ENCODE results near the gene GATAD2A.

The GATAD2A gene

DNA sequence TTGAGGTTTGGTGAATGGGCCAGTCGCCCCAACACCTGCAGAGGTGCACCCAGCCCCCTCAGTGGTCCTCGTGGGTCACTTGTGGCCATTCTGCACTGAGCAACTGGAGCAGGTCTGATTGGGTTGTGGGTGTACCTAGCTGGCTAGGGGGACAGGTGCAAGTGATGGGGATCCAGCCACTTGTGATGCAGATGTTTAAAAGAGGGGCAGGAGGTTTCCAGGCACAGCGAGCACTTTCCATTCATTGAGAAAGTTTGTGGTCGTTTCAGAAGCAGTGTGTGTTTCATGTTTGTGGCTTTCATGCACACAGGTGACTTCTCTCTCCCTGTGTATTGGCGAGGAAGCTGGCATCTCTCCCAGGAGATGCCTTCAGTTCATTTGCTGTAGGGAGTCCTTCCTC, 75.2 kb downstream of the GATAD2A start:
- H3K4me3 ChIP-seq (ENCODE audit: low read depth, low read length) = no peak overlapping the region
- TF ChIP-seq, protein P1, sequence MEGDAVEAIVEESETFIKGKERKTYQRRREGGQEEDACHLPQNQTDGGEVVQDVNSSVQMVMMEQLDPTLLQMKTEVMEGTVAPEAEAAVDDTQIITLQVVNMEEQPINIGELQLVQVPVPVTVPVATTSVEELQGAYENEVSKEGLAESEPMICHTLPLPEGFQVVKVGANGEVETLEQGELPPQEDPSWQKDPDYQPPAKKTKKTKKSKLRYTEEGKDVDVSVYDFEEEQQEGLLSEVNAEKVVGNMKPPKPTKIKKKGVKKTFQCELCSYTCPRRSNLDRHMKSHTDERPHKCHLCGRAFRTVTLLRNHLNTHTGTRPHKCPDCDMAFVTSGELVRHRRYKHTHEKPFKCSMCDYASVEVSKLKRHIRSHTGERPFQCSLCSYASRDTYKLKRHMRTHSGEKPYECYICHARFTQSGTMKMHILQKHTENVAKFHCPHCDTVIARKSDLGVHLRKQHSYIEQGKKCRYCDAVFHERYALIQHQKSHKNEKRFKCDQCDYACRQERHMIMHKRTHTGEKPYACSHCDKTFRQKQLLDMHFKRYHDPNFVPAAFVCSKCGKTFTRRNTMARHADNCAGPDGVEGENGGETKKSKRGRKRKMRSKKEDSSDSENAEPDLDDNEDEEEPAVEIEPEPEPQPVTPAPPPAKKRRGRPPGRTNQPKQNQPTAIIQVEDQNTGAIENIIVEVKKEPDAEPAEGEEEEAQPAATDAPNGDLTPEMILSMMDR (conservative IDR thresholded peaks at IDR 0.05; ENCODE audit: low read depth, low read length) = no peak
- no peak for DNase-seq (ENCODE audit: low read depth)

DNA sequence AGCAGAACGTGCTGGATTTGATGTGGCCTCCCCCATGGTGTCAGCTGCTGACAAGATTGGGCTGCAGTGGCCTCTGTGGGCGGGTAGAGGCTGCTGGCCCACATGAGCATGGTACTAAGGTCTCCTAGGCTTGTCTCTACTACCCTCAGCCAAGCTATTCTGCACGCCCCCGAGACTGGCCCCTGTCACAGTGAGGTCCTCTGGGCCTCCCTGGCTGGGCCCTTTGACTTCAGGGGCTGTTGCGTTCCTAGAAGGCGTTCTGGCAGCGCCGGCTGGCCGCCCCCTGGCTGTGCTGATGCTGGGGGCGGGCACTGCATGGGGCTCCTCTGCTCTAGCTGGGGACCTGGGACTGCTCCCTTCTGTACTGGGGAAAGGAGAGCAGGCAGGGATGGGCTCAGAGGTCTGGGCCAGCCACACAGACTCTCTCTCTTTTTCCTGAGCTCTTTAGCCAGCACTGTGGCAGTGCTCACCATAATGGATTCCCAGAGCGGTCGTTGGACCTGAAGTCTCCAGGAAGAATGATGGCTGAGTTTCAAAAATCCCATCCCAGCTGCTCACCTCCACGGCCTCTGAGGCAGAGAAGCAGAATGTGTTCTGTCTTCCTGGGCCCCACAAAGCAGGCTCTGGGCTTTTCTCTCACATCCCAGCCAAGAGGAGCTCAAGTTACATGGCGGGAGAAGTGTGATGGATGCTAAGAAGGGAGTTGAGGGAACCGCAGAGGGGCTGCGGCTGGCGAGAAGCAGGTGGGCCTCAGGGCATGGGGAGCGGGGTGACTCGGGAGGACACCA, 77.5 kb downstream of the GATAD2A start:
- DNase-seq (ENCODE audit: low read depth) = peak; percentile 57
- TF ChIP-seq, protein P1 (conservative IDR thresholded peaks at IDR 0.05; ENCODE audit: low read depth, low read length) = no peak
- no peak overlapping the region for H3K4me3 ChIP-seq (ENCODE audit: low read depth, low read length)

DNA sequence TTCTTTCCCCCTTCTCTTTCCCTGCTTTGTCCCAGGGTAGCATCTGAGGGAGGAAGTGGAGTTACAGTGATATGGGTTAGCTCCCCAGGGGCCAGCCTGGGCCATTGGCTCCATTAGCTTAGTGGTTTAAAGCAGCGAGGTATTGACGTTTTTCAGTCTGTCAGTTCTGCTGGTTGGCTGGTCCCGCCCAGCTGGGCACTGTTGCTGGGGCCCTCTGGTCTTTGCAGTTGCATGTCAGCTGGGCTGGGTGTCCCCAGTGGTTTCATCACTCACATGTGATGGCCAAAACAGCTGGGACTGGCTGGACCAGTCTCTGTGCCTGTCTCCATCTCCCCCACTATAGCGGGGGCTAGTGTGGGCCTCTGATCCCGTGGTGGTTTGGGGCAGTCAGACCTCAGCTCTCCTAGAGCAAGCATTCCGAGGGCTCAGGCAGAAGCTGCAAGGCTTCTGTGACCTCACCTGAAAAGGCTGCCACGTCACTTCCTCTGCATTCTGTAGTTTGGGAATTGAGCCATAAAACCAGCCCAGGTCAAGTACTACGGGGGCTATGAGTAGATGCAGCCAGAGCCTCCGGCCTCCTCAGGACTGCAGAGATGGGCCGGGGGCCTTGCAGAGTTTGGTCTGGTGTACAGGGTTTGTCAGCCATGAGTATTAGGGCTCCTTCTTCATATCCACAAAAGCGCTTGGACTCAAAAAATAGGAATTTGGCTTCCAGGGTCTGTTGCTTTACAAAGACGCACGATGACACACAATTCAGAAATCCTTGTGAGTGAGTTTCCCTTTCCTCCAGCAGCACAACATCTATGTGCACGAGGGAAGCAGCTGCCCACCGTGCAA, 79.9 kb downstream of the GATAD2A start:
- DNase-seq (ENCODE audit: low read depth) = peak; percentile 49
- H3K4me3 ChIP-seq (ENCODE audit: low read depth, low read length) = no peak overlapping the region
- TF ChIP-seq, protein P1 (conservative IDR thresholded peaks at IDR 0.05; ENCODE audit: low read depth, low read length) = no peak

DNA sequence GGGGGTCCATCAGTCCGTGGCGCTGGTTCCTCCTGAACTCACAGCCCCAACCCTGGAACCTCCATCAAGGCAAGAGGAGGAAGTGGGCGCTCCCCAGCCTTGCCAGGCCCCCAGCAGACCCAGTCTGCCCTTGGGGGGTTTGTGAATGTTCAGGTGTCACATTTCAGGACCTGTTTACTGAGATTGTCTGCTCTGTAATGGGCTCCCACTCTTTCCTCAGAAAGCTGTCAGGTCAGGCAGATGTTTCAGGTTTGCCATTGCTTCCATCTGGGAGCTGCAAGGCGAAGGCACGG, 80.5 kb downstream of the GATAD2A start:
- H3K4me3 ChIP-seq (ENCODE audit: low read depth, low read length) = no peak overlapping the region
- DNase-seq (ENCODE audit: low read depth) = no peak
- TF ChIP-seq, protein P1 (conservative IDR thresholded peaks at IDR 0.05; ENCODE audit: low read depth, low read length) = no peak

DNA sequence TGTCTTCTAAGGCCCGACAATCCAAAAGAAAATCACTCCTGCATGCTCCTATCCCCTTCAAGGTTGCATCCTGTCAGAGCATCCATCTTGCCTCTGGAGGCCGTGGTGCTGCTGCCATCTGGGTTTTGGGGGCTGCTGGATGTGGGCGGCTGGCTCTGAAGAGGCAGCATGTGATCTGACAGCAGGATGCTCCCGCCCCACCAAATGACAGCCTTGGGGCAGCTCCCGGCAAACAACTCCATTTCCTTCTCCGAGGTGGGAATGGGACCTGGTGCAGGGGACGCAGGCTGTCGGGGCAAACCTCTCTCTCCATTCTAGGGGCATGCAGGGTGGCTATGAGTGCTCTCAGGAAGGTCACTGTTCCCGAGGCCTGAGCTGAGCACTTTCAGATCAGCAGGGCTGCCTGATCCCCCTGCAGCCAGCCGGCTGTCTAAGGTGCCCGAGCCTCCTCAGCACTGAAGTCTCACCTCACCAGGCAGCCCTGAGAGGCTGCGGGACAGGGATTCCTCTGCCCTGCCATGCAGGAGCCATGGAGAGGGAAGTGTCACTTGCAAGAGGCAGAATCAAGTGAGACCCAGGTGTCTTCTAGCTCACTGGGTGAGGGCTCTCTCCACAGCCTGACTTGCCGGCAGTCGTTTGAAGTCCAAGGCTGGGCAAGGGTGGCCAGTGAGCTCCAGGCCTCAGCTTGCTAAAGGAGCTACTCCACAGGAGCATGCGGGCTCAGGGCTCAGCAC, 81.0 kb downstream of the GATAD2A start:
- no peak for DNase-seq (ENCODE audit: low read depth)
- TF ChIP-seq, protein P1 (conservative IDR thresholded peaks at IDR 0.05; ENCODE audit: low read depth, low read length) = no peak
- H3K4me3 ChIP-seq (ENCODE audit: low read depth, low read length) = no peak overlapping the region

DNA sequence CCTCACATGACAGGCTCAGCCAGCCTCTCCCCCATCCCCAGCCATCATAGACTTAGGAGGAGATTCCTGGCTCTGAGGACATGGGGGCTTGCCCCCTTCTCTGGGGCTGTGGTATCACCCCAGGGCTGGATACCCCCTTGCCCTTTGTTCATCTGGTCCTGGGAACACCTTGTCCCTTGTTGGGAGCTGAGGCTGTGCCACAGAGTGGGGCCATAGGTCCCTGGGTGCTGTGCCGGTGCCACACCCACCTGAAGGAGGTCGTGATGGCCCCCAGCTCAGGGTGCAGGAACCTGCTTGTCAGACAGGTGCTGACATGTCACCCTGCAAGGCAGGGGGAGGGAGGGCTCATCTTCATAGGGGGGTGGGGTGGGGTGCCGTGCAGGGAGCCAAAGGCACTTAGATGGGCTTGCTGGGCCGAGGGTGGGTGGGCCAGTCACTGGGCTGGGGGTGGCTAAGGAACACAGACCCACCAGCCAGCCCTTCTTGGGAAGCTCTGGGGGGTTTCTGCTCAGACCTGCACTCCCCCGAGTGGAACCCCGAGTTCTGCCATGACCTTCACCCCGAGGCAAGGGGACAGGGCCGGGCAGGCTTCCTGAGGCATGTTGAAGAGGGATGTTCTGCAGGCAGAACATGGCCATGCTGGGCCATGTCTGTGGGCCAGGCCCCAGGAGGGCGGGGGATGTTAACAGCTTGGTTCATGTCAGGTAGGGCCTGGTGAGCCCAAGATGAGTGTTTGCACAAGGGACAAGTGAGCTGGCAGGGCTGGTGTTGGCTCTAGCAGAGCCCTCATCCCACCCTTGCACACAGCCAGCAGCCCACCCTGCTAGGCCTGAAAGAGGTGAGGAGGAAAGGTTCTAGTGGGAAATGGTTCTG, 81.8 kb downstream of the GATAD2A start:
- TF ChIP-seq, protein P1 (conservative IDR thresholded peaks at IDR 0.05; ENCODE audit: low read depth, low read length) = no peak
- no peak for DNase-seq (ENCODE audit: low read depth)
- no peak overlapping the region for H3K4me3 ChIP-seq (ENCODE audit: low read depth, low read length)

Measured in choroid plexus epithelial cell (primary cell).